ENCODE data around the gene PRKAG2. TPM values are rescaled to one million over a fixed set of nuclear protein-coding genes. Genes with fewer than 3 reads are reported as not detected.
A peak's percentile ranks its signal among the peaks of the same experiment; 100 is the strongest.

PRKAG2 gene
- total and polyA plus RNA-seq, 2 of the 13 experiments (the other 11 are each of a cell fraction or from before 2014, with no cell fraction given): 0.90 to 1.3 TPM

DNA sequence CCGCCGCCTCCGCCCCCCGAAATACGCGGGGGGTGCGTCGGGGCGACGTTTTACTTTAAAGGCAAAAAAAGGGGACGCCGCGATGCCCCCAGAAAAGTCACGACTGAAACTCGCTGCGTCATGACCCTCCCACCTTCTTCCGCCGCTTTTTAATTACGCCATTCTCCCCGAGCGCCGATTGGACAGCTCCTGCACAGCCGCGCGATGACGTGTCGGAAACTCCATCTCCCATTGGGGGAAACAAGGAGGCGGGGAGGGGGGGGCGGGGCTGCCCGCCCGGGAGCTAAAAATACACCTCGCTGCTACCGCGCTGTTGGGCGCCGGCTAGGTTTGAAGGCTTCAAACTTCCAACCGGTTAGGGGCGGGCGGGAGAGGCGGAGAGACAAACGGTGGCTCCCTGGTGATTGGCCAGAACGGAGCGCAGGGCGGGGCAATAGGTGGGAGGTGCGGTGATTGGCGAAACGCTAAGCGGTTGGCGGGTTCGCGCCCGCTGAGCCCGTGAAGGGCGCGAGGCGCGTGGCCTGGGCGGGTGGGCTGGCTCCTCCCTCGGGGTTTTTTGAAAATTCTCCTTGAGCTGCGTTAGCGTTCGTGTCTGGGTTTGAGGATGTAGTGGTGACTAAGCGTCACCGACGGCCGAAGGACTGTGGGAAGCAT is 357.0 kb downstream of the PRKAG2 start, which contains the start of gene RHEB (continued):
- TF ChIP-seq, protein P1, sequence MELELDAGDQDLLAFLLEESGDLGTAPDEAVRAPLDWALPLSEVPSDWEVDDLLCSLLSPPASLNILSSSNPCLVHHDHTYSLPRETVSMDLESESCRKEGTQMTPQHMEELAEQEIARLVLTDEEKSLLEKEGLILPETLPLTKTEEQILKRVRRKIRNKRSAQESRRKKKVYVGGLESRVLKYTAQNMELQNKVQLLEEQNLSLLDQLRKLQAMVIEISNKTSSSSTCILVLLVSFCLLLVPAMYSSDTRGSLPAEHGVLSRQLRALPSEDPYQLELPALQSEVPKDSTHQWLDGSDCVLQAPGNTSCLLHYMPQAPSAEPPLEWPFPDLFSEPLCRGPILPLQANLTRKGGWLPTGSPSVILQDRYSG (CRISPR knock-in tag; IDR thresholded peaks at IDR 0.05): no peak
- TF ChIP-seq NCOR1 (IDR thresholded peaks at IDR 0.05; ENCODE audit: borderline replicate concordance, low read length) (no peak; the same call in 1 of the 2 replicates), SOX6 (IDR thresholded peaks at IDR 0.05) (no peak), SOX6 (CRISPR knock-in tag; IDR thresholded peaks at IDR 0.05) (no peak), MAZ (IDR thresholded peaks at IDR 0.05; ENCODE audit: borderline replicate concordance, low read depth, low read length) (0 out of 2 replicates have a peak, but pooled peaks have one; percentile 50), MAZ (CRISPR knock-in tag; IDR thresholded peaks at IDR 0.05; ENCODE audit: low read depth) (no peak), NCOA2 (CRISPR knock-in tag; IDR thresholded peaks at IDR 0.05) (no peak), STAT5B (CRISPR knock-in tag; IDR thresholded peaks at IDR 0.05) (no peak), ZNF251 (CRISPR knock-in tag; IDR thresholded peaks at IDR 0.05) (no peak), ZNF747 (CRISPR knock-in tag; IDR thresholded peaks at IDR 0.05; ENCODE audit: borderline replicate concordance) (peak; percentile 52; the same call in 1 of the 2 replicates), ZNF773 (CRISPR knock-in tag; IDR thresholded peaks at IDR 0.05; ENCODE audit: borderline replicate concordance) (no peak), GATAD1 (CRISPR knock-in tag; IDR thresholded peaks at IDR 0.05) (peak; percentile 64; the same call in 1 of the 2 replicates), TBX2 (CRISPR knock-in tag; IDR thresholded peaks at IDR 0.05; ENCODE audit: borderline replicate concordance) (peak; percentile 52)
- TF ChIP-seq, protein P2, sequence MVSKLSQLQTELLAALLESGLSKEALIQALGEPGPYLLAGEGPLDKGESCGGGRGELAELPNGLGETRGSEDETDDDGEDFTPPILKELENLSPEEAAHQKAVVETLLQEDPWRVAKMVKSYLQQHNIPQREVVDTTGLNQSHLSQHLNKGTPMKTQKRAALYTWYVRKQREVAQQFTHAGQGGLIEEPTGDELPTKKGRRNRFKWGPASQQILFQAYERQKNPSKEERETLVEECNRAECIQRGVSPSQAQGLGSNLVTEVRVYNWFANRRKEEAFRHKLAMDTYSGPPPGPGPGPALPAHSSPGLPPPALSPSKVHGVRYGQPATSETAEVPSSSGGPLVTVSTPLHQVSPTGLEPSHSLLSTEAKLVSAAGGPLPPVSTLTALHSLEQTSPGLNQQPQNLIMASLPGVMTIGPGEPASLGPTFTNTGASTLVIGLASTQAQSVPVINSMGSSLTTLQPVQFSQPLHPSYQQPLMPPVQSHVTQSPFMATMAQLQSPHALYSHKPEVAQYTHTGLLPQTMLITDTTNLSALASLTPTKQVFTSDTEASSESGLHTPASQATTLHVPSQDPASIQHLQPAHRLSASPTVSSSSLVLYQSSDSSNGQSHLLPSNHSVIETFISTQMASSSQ (IDR thresholded peaks at IDR 0.05; ENCODE audit: low read depth): no peak
- TF ChIP-seq, protein P2 (CRISPR knock-in tag; IDR thresholded peaks at IDR 0.05; ENCODE audit: borderline replicate concordance): 0 out of 2 replicates have a peak, but pooled peaks have one; percentile 45
- TF ChIP-seq, protein P3, sequence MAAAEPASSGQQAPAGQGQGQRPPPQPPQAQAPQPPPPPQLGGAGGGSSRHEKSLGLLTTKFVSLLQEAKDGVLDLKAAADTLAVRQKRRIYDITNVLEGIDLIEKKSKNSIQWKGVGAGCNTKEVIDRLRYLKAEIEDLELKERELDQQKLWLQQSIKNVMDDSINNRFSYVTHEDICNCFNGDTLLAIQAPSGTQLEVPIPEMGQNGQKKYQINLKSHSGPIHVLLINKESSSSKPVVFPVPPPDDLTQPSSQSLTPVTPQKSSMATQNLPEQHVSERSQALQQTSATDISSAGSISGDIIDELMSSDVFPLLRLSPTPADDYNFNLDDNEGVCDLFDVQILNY (CRISPR knock-in tag; conservative IDR thresholded peaks at IDR 0.05): peak; percentile 69
- TF ChIP-seq, protein P4, sequence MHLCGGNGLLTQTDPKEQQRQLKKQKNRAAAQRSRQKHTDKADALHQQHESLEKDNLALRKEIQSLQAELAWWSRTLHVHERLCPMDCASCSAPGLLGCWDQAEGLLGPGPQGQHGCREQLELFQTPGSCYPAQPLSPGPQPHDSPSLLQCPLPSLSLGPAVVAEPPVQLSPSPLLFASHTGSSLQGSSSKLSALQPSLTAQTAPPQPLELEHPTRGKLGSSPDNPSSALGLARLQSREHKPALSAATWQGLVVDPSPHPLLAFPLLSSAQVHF (CRISPR knock-in tag; IDR thresholded peaks at IDR 0.05): 0 out of 2 replicates have a peak, but pooled peaks have one; percentile 24
- TF ChIP-seq, protein P5, sequence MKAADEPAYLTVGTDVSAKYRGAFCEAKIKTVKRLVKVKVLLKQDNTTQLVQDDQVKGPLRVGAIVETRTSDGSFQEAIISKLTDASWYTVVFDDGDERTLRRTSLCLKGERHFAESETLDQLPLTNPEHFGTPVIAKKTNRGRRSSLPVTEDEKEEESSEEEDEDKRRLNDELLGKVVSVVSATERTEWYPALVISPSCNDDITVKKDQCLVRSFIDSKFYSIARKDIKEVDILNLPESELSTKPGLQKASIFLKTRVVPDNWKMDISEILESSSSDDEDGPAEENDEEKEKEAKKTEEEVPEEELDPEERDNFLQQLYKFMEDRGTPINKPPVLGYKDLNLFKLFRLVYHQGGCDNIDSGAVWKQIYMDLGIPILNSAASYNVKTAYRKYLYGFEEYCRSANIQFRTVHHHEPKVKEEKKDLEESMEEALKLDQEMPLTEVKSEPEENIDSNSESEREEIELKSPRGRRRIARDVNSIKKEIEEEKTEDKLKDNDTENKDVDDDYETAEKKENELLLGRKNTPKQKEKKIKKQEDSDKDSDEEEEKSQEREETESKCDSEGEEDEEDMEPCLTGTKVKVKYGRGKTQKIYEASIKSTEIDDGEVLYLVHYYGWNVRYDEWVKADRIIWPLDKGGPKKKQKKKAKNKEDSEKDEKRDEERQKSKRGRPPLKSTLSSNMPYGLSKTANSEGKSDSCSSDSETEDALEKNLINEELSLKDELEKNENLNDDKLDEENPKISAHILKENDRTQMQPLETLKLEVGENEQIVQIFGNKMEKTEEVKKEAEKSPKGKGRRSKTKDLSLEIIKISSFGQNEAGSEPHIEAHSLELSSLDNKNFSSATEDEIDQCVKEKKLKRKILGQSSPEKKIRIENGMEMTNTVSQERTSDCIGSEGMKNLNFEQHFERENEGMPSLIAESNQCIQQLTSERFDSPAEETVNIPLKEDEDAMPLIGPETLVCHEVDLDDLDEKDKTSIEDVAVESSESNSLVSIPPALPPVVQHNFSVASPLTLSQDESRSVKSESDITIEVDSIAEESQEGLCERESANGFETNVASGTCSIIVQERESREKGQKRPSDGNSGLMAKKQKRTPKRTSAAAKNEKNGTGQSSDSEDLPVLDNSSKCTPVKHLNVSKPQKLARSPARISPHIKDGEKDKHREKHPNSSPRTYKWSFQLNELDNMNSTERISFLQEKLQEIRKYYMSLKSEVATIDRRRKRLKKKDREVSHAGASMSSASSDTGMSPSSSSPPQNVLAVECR (CRISPR knock-in tag; IDR thresholded peaks at IDR 0.05; ENCODE audit: borderline replicate concordance): peak; percentile 55; the same call in 1 of the 2 replicates
